Adrenal gland (tissue), 5 donors: Measurements from ENCODE around the gene THSD4.

Experiments used
- CTCF ChIP-seq, 6 experiments: fragments of 450-650 bp in 4 of 6; fragments of 200-600 bp in 2 of 6; sonication (generic) in 1 of 6; IDR thresholded peaks; 1 replicate in 5 of 6; 2 replicates in 1 of 6; pipeline versions ENCODE4 v1.5.1 to v1.8.0; 2016 to 2021; ENCODE audit warnings: antibody characterized with exemption in 6 of 6, mild to moderate bottlenecking in 2 of 6, moderate library complexity in 1 of 6
- POLR2A ChIP-seq, 2 donors: fragments of 450-650 bp; IDR thresholded peaks; one replicate each; pipeline ENCODE4 v1.6.1; 2017; ENCODE audit warnings: antibody characterized with exemption in 2 of 2, mild to moderate bottlenecking in 2 of 2, moderate library complexity in 1 of 2
- donor health status: DM: no; HTN: no; CAD: no.

GRCh38 chr15:71334873-71335272 is 219.6 kb downstream of the THSD4 start:
- TF ChIP-seq CTCF (IDR thresholded peaks at IDR 0.05) = no peak
- TF ChIP-seq POLR2A (IDR thresholded peaks at IDR 0.05) = no peak
